ENCODE results near the gene TMC5. TPM values are rescaled to one million over a fixed set of nuclear protein-coding genes. Genes with fewer than 3 reads are reported as not detected.
A peak's percentile ranks its signal among the peaks of the same experiment; 100 is the strongest.

The TMC5 gene
- total and polyA plus RNA-seq, 2 of the 13 experiments (the other 11 are each of a cell fraction or from before 2014, with no cell fraction given), result 0.09 to 0.41 TPM

GRCh38 chr16:19521471-19522396 lies 104.1 kb downstream of the TMC5 start, which contains the start of gene GDE1 (continued):
- TF ChIP-seq ZNF609 (CRISPR knock-in tag; IDR thresholded peaks at IDR 0.05; ENCODE audit: borderline replicate concordance), result peak; percentile 33; the same call in 1 of the 2 replicates
- no peak for TF ChIP-seq ZNF432 (CRISPR knock-in tag; IDR thresholded peaks at IDR 0.05; ENCODE audit: borderline replicate concordance)
- peak; percentile 93 to 98; a peak in 3 of 4 replicates for TF ChIP-seq HMGXB4 (CRISPR knock-in tag; IDR thresholded peaks at IDR 0.05; ENCODE audit: borderline replicate concordance in 1 of 2, low read depth in 1 of 2)
- no peak for TF ChIP-seq MAFK (conservative IDR thresholded peaks at IDR 0.05 in 1 of 2, IDR thresholded peaks at IDR 0.05 in 1 of 2; ENCODE audit: low read length in 2 of 2)
- peak; percentile 87; the same call in 1 of the 2 replicates for TF ChIP-seq SMAD9 (CRISPR knock-in tag; IDR thresholded peaks at IDR 0.05)
- TF ChIP-seq ZNF562 (CRISPR knock-in tag; IDR thresholded peaks at IDR 0.05; ENCODE audit: borderline replicate concordance), result no peak
- 0 out of 2 replicates have a peak, but pooled peaks have one; percentile 20 for TF ChIP-seq ZBTB46 (CRISPR knock-in tag; IDR thresholded peaks at IDR 0.05; ENCODE audit: borderline replicate concordance)
- no peak for TF ChIP-seq NKX3-1 (CRISPR knock-in tag; IDR thresholded peaks at IDR 0.05)
- TF ChIP-seq SIN3B (IDR thresholded peaks at IDR 0.05; ENCODE audit: low read length), result peak; percentile 79
- TF ChIP-seq NFAT5 (CRISPR knock-in tag; IDR thresholded peaks at IDR 0.05), result peak; percentile 88
- peak; percentile 57 for TF ChIP-seq CREB1 (IDR thresholded peaks at IDR 0.05)
- TF ChIP-seq CREB1 (CRISPR knock-in tag; IDR thresholded peaks at IDR 0.05), result peak; percentile 52; the same call in 1 of the 2 replicates
- TF ChIP-seq KDM1A (CRISPR knock-in tag; IDR thresholded peaks at IDR 0.05), result 0 out of 2 replicates have a peak, but pooled peaks have one; percentile 53
